Vagina (tissue), 2 donors: Measurements from ENCODE around the gene ZC2HC1B. TPM values are rescaled to one million over a fixed set of nuclear protein-coding genes. Genes with fewer than 3 reads are reported as not detected.

ENCODE experiments used
- DNase-seq, 2 donors: peaks; one replicate each; pipeline ENCODE4 v3.0.0-alpha.2; 2017; ENCODE audit errors: extremely low spot score in 2 of 2
- H3K27ac ChIP-seq: fragments of 200-600 bp; sonication (generic); one replicate; pipeline ENCODE4 v1.5.1; 2019
- H3K27me3 ChIP-seq: fragments of 200-600 bp; sonication (generic); one replicate; pipeline ENCODE4 v1.5.1; 2019
- H3K36me3 ChIP-seq, 2 donors: fragments of 200-600 bp; sonication (generic); one replicate each; pipeline ENCODE4 v1.5.1; 2017 to 2019
- H3K4me1 ChIP-seq: fragments of 200-600 bp; sonication (generic); one replicate; pipeline ENCODE4 v1.5.1; 2019
- H3K4me3 ChIP-seq, 2 donors: fragments of 200-600 bp; sonication (generic); 1 replicate in 1 of 2; 2 replicates in 1 of 2; pipeline ENCODE4 v1.5.1; 2016 to 2019
- H3K9me3 ChIP-seq: fragments of 200-600 bp; sonication (generic); one replicate; pipeline ENCODE4 v1.5.1; 2019
- POLR2A ChIP-seq, 2 donors: fragments of 450-650 bp; IDR thresholded peaks; one replicate each; pipeline ENCODE4 v1.6.1; 2017; ENCODE audit warnings: antibody characterized with exemption in 2 of 2, mild to moderate bottlenecking in 2 of 2, moderate library complexity in 2 of 2
- POLR2AphosphoS5 ChIP-seq, 2 donors: sonication (generic); formaldehyde crosslinking; IDR thresholded peaks; one replicate each; pipeline ENCODE4 v1.9.0; 2017; ENCODE audit warnings: antibody characterized with exemption in 2 of 2, mild to moderate bottlenecking in 2 of 2, low read depth in 1 of 2; ENCODE audit not compliant: insufficient read depth in 1 of 2
- intact Hi-C: fragments of 100-400 bp; cut with DNase I; formaldehyde crosslinking; loops from one replicate; pipeline ENCODE4 v1.15.1; 2023
- small RNA-seq: library from RNA; depleted of rRNA; stranded (forward); fragments of <200 nt; gene quantifications from one replicate; pipeline ENCODE3, GENCODE V24; 2016
- total RNA-seq: library from RNA; depleted of rRNA; stranded (reverse); fragments of >200 nt; gene quantifications from one replicate; pipeline ENCODE4 v1.2.3, GENCODE V29; 2016
- TF ChIP-seq, protein P1 (sequence below), 3 experiments: fragments of 450-650 bp in 2 of 3; fragments of 200-600 bp in 1 of 3; sonication (generic) in 1 of 3; IDR thresholded peaks; one replicate each; pipeline ENCODE4 v1.5.1; 2017 to 2019; ENCODE audit warnings: antibody characterized with exemption in 3 of 3, mild to moderate bottlenecking in 2 of 3, moderate library complexity in 2 of 3

The ZC2HC1B gene
- total RNA-seq, 1 donor from 2014 or later: not detected

DNA sequence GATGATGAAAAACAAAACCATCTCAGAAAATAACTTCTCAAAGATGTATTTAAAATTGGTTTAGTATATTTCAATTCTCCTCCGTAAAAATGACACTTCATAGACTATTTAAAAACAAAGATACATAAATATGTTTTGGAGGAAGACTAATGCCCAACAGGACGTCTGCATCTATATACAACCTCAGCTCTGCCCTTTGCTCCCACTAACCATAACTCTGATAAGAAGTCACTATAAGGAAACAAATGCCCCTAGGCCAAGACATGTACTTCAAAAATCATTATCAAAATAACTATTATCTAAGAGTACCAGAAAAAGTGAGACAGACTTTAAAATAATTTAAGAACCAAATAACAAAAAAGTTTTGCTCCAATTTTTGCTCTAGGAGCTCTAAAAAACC, 120.4 kb downstream of the ZC2HC1B start:
- Histone ChIP-seq H3K36me3 (no peaks in the 10 kb centered on the region), H3K27me3 (no peaks in the 10 kb centered on the region), H3K9me3 (no peaks in the 10 kb centered on the region), H3K27ac (no peak overlapping the region), H3K4me1 (no peaks in the 10 kb centered on the region), H3K4me3 (no peak overlapping the region)
- TF ChIP-seq, protein P1, sequence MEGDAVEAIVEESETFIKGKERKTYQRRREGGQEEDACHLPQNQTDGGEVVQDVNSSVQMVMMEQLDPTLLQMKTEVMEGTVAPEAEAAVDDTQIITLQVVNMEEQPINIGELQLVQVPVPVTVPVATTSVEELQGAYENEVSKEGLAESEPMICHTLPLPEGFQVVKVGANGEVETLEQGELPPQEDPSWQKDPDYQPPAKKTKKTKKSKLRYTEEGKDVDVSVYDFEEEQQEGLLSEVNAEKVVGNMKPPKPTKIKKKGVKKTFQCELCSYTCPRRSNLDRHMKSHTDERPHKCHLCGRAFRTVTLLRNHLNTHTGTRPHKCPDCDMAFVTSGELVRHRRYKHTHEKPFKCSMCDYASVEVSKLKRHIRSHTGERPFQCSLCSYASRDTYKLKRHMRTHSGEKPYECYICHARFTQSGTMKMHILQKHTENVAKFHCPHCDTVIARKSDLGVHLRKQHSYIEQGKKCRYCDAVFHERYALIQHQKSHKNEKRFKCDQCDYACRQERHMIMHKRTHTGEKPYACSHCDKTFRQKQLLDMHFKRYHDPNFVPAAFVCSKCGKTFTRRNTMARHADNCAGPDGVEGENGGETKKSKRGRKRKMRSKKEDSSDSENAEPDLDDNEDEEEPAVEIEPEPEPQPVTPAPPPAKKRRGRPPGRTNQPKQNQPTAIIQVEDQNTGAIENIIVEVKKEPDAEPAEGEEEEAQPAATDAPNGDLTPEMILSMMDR (IDR thresholded peaks at IDR 0.05): no peak
- no peak for TF ChIP-seq POLR2AphosphoS5 (IDR thresholded peaks at IDR 0.05; ENCODE audit: insufficient read depth in 1 of 2, low read depth in 1 of 2)
- no peak for TF ChIP-seq POLR2A (IDR thresholded peaks at IDR 0.05)
- intact Hi-C loops: no loop called here
- no peak for DNase-seq

DNA sequence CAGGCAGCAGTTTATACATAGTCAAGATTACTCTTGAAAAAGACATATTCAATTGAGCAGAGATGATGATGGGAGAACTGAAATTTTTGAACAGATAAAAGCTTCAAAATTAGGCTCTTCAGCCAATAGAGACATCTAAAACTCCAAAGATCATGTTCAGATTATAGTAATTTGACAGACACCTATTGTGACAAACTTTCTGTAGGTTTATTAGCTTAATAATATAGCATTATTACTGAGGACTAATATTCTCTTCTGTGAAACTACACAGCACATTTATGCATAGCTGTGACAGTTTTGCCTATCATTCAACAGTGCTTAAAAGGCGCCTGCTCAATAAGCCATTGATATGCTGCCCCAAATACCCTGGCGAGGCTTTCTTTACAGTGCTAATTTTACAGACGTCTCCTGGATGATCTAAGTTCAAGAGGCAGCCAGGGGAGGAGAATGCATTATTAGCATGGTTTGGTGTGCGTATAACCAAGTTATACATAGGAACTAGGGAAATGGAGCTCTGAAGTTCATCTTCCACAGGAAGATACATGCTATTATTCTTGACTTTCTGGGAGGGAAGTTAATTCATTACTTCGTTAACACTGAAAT, 122.3 kb downstream of the ZC2HC1B start:
- DNase-seq: no peak
- no peaks in the 10 kb centered on the region for H3K36me3 ChIP-seq
- H3K27me3 ChIP-seq: no peaks in the 10 kb centered on the region
- no peaks in the 10 kb centered on the region for H3K9me3 ChIP-seq
- H3K4me1 ChIP-seq: no peaks in the 10 kb centered on the region
- no peak overlapping the region for H3K4me3 ChIP-seq
- no peak for TF ChIP-seq POLR2A (IDR thresholded peaks at IDR 0.05)
- TF ChIP-seq POLR2AphosphoS5 (IDR thresholded peaks at IDR 0.05; ENCODE audit: insufficient read depth in 1 of 2, low read depth in 1 of 2): no peak
- TF ChIP-seq, protein P1 (IDR thresholded peaks at IDR 0.05): no peak
- H3K27ac ChIP-seq: no peak overlapping the region
- intact Hi-C loops: no loop called here

Small RNAs within 50 kb of the gene (small RNA-seq; reads per million reads assigned to genes)
- not detected for gene ZC2HC1B

Other genes starting within 250 kb of the ZC2HC1B start
- gene PHACTR2, start 186.5 kb upstream of the ZC2HC1B start, total RNA-seq: 61.6 TPM
- gene LTV1, start 21.1 kb upstream of the ZC2HC1B start, total RNA-seq: 23.3 TPM
- 23.1 TPM for gene PLAGL1, start 143.8 kb downstream of the ZC2HC1B start, total RNA-seq
- 134 TPM for gene SF3B5, start 231.1 kb downstream of the ZC2HC1B start, total RNA-seq